ENCODE measurements around the gene SBNO2.

DNA sequence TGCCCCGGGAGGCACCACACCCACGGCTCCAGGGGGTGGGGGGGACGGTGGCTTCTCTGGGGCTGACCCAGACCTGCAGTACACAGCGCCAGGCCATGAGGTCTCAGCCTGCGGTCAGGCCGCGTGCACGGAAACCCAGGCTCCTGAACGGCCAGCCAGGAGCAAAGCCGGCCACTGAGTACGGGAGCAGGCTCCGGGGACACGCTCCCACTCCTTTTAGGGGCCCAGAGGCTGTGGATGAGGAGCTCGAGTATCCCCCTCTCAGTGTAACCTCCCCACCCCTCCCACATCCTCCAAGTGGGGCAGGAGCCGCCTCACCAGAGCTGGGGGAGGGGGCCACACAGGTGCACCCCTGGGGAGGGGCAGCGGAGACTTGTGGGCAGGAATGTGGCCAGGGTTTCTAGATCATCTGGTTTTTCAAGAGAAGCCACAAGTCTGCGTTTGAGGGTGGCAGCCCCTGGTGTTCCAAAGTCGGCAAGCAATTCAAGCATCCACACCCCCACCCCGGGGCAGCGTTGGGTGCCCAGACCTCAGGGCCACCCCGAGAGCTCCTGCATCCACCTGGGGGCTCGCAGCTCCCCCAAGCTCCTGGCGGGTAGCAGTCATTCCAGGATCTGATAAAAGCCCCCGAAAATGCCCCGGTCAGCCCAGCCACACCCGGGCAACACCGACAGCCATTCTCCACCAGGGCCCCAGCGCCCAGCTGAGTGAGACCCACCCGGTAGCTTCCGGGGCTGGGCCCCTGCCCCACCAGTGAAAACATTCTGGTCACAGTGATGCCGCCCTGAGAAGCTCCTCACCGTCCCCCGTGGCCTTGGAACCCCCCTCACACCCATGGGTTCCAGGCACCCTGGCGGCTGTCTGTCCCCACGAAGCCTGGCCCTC lies 6.1 kb downstream of the SBNO2 start:
- TF ChIP-seq, protein P1, sequence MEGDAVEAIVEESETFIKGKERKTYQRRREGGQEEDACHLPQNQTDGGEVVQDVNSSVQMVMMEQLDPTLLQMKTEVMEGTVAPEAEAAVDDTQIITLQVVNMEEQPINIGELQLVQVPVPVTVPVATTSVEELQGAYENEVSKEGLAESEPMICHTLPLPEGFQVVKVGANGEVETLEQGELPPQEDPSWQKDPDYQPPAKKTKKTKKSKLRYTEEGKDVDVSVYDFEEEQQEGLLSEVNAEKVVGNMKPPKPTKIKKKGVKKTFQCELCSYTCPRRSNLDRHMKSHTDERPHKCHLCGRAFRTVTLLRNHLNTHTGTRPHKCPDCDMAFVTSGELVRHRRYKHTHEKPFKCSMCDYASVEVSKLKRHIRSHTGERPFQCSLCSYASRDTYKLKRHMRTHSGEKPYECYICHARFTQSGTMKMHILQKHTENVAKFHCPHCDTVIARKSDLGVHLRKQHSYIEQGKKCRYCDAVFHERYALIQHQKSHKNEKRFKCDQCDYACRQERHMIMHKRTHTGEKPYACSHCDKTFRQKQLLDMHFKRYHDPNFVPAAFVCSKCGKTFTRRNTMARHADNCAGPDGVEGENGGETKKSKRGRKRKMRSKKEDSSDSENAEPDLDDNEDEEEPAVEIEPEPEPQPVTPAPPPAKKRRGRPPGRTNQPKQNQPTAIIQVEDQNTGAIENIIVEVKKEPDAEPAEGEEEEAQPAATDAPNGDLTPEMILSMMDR (conservative IDR thresholded peaks at IDR 0.05; ENCODE audit: low read depth in 2 of 2) = no peak
- TF ChIP-seq POLR2AphosphoS5 (IDR thresholded peaks at IDR 0.05; ENCODE audit: low read depth) (no peak), EZH2 (IDR thresholded peaks at IDR 0.05; ENCODE audit: low read depth, unreplicated experiment) (no peak), JUNB (IDR thresholded peaks at IDR 0.05; ENCODE audit: unreplicated experiment) (no peak), EZH2phosphoT487 (IDR thresholded peaks at IDR 0.05; ENCODE audit: unreplicated experiment) (no peak), CREB1 (CRISPR knock-in tag; IDR thresholded peaks at IDR 0.05; ENCODE audit: low read depth) (no peak), STAT1 (IDR thresholded peaks at IDR 0.05; ENCODE audit: unreplicated experiment) (no peak)
- TF ChIP-seq, protein P2, sequence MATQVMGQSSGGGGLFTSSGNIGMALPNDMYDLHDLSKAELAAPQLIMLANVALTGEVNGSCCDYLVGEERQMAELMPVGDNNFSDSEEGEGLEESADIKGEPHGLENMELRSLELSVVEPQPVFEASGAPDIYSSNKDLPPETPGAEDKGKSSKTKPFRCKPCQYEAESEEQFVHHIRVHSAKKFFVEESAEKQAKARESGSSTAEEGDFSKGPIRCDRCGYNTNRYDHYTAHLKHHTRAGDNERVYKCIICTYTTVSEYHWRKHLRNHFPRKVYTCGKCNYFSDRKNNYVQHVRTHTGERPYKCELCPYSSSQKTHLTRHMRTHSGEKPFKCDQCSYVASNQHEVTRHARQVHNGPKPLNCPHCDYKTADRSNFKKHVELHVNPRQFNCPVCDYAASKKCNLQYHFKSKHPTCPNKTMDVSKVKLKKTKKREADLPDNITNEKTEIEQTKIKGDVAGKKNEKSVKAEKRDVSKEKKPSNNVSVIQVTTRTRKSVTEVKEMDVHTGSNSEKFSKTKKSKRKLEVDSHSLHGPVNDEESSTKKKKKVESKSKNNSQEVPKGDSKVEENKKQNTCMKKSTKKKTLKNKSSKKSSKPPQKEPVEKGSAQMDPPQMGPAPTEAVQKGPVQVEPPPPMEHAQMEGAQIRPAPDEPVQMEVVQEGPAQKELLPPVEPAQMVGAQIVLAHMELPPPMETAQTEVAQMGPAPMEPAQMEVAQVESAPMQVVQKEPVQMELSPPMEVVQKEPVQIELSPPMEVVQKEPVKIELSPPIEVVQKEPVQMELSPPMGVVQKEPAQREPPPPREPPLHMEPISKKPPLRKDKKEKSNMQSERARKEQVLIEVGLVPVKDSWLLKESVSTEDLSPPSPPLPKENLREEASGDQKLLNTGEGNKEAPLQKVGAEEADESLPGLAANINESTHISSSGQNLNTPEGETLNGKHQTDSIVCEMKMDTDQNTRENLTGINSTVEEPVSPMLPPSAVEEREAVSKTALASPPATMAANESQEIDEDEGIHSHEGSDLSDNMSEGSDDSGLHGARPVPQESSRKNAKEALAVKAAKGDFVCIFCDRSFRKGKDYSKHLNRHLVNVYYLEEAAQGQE (IDR thresholded peaks at IDR 0.05; ENCODE audit: unreplicated experiment) = no peak
- TF ChIP-seq, protein P3, sequence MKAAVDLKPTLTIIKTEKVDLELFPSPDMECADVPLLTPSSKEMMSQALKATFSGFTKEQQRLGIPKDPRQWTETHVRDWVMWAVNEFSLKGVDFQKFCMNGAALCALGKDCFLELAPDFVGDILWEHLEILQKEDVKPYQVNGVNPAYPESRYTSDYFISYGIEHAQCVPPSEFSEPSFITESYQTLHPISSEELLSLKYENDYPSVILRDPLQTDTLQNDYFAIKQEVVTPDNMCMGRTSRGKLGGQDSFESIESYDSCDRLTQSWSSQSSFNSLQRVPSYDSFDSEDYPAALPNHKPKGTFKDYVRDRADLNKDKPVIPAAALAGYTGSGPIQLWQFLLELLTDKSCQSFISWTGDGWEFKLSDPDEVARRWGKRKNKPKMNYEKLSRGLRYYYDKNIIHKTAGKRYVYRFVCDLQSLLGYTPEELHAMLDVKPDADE (IDR thresholded peaks at IDR 0.05) = no peak
- TF ChIP-seq, protein P4, sequence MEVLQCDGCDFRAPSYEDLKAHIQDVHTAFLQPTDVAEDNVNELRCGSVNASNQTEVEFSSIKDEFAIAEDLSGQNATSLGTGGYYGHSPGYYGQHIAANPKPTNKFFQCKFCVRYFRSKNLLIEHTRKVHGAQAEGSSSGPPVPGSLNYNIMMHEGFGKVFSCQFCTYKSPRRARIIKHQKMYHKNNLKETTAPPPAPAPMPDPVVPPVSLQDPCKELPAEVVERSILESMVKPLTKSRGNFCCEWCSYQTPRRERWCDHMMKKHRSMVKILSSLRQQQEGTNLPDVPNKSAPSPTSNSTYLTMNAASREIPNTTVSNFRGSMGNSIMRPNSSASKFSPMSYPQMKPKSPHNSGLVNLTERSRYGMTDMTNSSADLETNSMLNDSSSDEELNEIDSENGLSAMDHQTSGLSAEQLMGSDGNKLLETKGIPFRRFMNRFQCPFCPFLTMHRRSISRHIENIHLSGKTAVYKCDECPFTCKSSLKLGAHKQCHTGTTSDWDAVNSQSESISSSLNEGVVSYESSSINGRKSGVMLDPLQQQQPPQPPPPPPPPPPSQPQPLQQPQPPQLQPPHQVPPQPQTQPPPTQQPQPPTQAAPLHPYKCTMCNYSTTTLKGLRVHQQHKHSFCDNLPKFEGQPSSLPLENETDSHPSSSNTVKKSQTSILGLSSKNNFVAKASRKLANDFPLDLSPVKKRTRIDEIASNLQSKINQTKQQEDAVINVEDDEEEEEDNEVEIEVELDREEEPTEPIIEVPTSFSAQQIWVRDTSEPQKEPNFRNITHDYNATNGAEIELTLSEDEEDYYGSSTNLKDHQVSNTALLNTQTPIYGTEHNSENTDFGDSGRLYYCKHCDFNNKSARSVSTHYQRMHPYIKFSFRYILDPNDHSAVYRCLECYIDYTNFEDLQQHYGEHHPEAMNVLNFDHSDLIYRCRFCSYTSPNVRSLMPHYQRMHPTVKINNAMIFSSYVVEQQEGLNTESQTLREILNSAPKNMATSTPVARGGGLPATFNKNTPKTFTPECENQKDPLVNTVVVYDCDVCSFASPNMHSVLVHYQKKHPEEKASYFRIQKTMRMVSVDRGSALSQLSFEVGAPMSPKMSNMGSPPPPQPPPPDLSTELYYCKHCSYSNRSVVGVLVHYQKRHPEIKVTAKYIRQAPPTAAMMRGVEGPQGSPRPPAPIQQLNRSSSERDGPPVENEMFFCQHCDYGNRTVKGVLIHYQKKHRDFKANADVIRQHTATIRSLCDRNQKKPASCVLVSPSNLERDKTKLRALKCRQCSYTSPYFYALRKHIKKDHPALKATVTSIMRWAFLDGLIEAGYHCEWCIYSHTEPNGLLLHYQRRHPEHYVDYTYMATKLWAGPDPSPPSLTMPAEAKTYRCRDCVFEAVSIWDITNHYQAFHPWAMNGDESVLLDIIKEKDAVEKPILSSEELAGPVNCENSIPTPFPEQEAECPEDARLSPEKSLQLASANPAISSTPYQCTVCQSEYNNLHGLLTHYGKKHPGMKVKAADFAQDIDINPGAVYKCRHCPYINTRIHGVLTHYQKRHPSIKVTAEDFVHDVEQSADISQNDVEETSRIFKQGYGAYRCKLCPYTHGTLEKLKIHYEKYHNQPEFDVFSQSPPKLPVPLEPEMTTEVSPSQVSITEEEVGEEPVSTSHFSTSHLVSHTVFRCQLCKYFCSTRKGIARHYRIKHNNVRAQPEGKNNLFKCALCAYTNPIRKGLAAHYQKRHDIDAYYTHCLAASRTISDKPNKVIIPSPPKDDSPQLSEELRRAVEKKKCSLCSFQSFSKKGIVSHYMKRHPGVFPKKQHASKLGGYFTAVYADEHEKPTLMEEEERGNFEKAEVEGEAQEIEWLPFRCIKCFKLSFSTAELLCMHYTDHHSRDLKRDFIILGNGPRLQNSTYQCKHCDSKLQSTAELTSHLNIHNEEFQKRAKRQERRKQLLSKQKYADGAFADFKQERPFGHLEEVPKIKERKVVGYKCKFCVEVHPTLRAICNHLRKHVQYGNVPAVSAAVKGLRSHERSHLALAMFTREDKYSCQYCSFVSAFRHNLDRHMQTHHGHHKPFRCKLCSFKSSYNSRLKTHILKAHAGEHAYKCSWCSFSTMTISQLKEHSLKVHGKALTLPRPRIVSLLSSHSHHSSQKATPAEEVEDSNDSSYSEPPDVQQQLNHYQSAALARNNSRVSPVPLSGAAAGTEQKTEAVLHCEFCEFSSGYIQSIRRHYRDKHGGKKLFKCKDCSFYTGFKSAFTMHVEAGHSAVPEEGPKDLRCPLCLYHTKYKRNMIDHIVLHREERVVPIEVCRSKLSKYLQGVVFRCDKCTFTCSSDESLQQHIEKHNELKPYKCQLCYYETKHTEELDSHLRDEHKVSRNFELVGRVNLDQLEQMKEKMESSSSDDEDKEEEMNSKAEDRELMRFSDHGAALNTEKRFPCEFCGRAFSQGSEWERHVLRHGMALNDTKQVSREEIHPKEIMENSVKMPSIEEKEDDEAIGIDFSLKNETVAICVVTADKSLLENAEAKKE (CRISPR knock-in tag; IDR thresholded peaks at IDR 0.05) = no peak

Measured in GM23338 (cell line).